H9 (cell line): Measurements from ENCODE around the gene GPLD1. TPM values are rescaled to one million over a fixed set of nuclear protein-coding genes. Genes with fewer than 3 reads are reported as not detected.

Experiments
- DNase-seq: peaks from one replicate; pipeline ENCODE4 v3.0.0-alpha.2; 2017
- H2AFZ ChIP-seq: one replicate; pipeline ENCODE4 v1.6.1; 2013; ENCODE audit warnings: mild to moderate bottlenecking, low read length, control low read depth, moderate library complexity
- H2AK5ac ChIP-seq: 2 replicates; pipeline ENCODE4 v1.6.1; 2013; ENCODE audit warnings: low read length, control low read depth, mixed read lengths; ENCODE audit not compliant: insufficient read length
- H2BK120ac ChIP-seq: one replicate; pipeline ENCODE4 v1.6.1; 2013; ENCODE audit warnings: low read depth, mild to moderate bottlenecking, low read length, control low read depth, inconsistent platforms; ENCODE audit not compliant: poor library complexity, severe bottlenecking
- H2BK12ac ChIP-seq: 2 replicates; pipeline ENCODE4 v1.6.1; 2013; ENCODE audit warnings: low read length, control low read depth, mixed read lengths, low read depth; ENCODE audit not compliant: insufficient read length
- H2BK15ac ChIP-seq: 2 replicates; pipeline ENCODE4 v1.6.1; 2013; ENCODE audit warnings: low read depth, low read length, control low read depth
- H2BK20ac ChIP-seq: one replicate; pipeline ENCODE4 v1.6.1; 2013; ENCODE audit warnings: low read depth, mild to moderate bottlenecking, low read length, control low read depth, inconsistent platforms; ENCODE audit not compliant: poor library complexity, severe bottlenecking
- H2BK5ac ChIP-seq: 2 replicates; pipeline ENCODE4 v1.6.1; 2013; ENCODE audit warnings: low read length, control low read depth, mixed read lengths; ENCODE audit not compliant: insufficient read length
- H3K14ac ChIP-seq: 2 replicates; pipeline ENCODE4 v1.6.1; 2013; ENCODE audit warnings: low read length, control low read depth; ENCODE audit not compliant: insufficient read depth
- H3K18ac ChIP-seq: 2 replicates; pipeline ENCODE4 v1.6.1; 2013; ENCODE audit warnings: low read depth, mild to moderate bottlenecking, mixed read lengths, low read length, control low read depth; ENCODE audit not compliant: insufficient read length
- H3K23ac ChIP-seq: 2 replicates; pipeline ENCODE4 v1.6.1; 2013; ENCODE audit warnings: low read length, control low read depth, mixed read lengths, low read depth; ENCODE audit not compliant: insufficient read length
- H3K23me2 ChIP-seq: 2 replicates; pipeline ENCODE4 v1.6.1; 2013; ENCODE audit warnings: low read depth, mild to moderate bottlenecking, mixed read lengths, low read length, control low read depth; ENCODE audit not compliant: insufficient read length, poor library complexity, severe bottlenecking
- H3K27ac ChIP-seq: 2 replicates; pipeline ENCODE4 v1.5.1; 2013; ENCODE audit warnings: low read length, control low read depth, mixed read lengths, low read depth; ENCODE audit not compliant: insufficient read length
- H3K27me3 ChIP-seq: 2 replicates; pipeline ENCODE4 v1.6.1; 2013; ENCODE audit warnings: low read length, control low read depth, inconsistent platforms; ENCODE audit not compliant: insufficient read depth
- H3K4ac ChIP-seq: 2 replicates; pipeline ENCODE4 v1.6.1; 2013; ENCODE audit warnings: low read depth, mild to moderate bottlenecking, control low read depth, inconsistent platforms, low read length, moderate library complexity
- H3K4me1 ChIP-seq: 2 replicates; pipeline ENCODE4 v1.6.1; 2013; ENCODE audit warnings: low read length, control low read depth, inconsistent platforms; ENCODE audit not compliant: insufficient read depth
- H3K4me2 ChIP-seq: 2 replicates; pipeline ENCODE4 v1.6.1; 2013; ENCODE audit warnings: low read length, control low read depth, mixed read lengths; ENCODE audit not compliant: insufficient read length, insufficient read depth
- H3K56ac ChIP-seq: 2 replicates; pipeline ENCODE4 v1.6.1; 2013; ENCODE audit warnings: low read depth, mild to moderate bottlenecking, mixed read lengths, low read length, control low read depth; ENCODE audit not compliant: insufficient read length
- H3K79me1 ChIP-seq: 2 replicates; pipeline ENCODE4 v1.6.1; 2013; ENCODE audit warnings: low read depth, mild to moderate bottlenecking, moderate library complexity, low read length, control low read depth, inconsistent platforms; ENCODE audit not compliant: insufficient read depth, poor library complexity, severe bottlenecking
- H3K79me2 ChIP-seq: 2 replicates; pipeline ENCODE4 v1.6.1; 2013; ENCODE audit warnings: low read length, control low read depth, inconsistent platforms; ENCODE audit not compliant: insufficient read depth
- H3K9ac ChIP-seq: 2 replicates; pipeline ENCODE4 v1.6.1; 2013; ENCODE audit warnings: low read length, control low read depth, mixed read lengths; ENCODE audit not compliant: insufficient read length; ENCODE audit errors: extremely low read depth
- H3K9me3 ChIP-seq: one replicate; pipeline ENCODE4 v1.6.1; 2013; ENCODE audit warnings: low read depth, low read length, inconsistent platforms; ENCODE audit not compliant: control insufficient read depth
- H3T11ph ChIP-seq: one replicate; pipeline ENCODE4 v1.6.1; 2013; ENCODE audit warnings: mild to moderate bottlenecking, low read length, control low read depth, inconsistent platforms
- H4K20me1 ChIP-seq: one replicate; pipeline ENCODE4 v1.6.1; 2013; ENCODE audit not compliant: control insufficient read depth, insufficient read length, insufficient read depth
- H4K5ac ChIP-seq: 2 replicates; pipeline ENCODE4 v1.6.1; 2013; ENCODE audit warnings: low read depth, mild to moderate bottlenecking, mixed read lengths, low read length, control low read depth; ENCODE audit not compliant: insufficient read length
- H4K8ac ChIP-seq: replicated peaks from 2 replicates; pipeline ENCODE4 v1.6.1; 2013; ENCODE audit warnings: low read length, control low read depth, mixed read lengths, low read depth; ENCODE audit not compliant: insufficient read length
- H4K91ac ChIP-seq: 2 replicates; pipeline ENCODE4 v1.6.1; 2013; ENCODE audit warnings: low read depth, mild to moderate bottlenecking, moderate library complexity, mixed read lengths, low read length, control low read depth; ENCODE audit not compliant: insufficient read length
- H3K27ac Mint-ChIP-seq, 3 experiments: 2 replicates in 2 of 3; 3 replicates in 1 of 3; pipeline ENCODE4 v1.8.0; 2020 to 2021; ENCODE audit warnings: mixed read lengths in 3 of 3, mild to moderate bottlenecking in 1 of 3, moderate library complexity in 1 of 3
- H3K27me3 Mint-ChIP-seq: 2 replicates; pipeline ENCODE4 v1.8.0; 2021; ENCODE audit warnings: low read depth, mild to moderate bottlenecking, moderate library complexity, mixed read lengths
- H3K36me3 Mint-ChIP-seq, 3 experiments: 2 replicates in 2 of 3; 3 replicates in 1 of 3; pipeline ENCODE4 v1.8.0; 2020 to 2021; ENCODE audit warnings: low read depth in 3 of 3, mixed read lengths in 3 of 3; ENCODE audit not compliant: insufficient read depth in 1 of 3
- H3K4me1 Mint-ChIP-seq, 2 experiments: 2 replicates each; pipeline ENCODE4 v1.8.0; 2020; ENCODE audit warnings: mixed read lengths in 2 of 2
- H3K4me3 Mint-ChIP-seq, 2 experiments: 2 replicates in 1 of 2; 3 replicates in 1 of 2; pipeline ENCODE4 v1.8.0; 2020 to 2021; ENCODE audit warnings: mild to moderate bottlenecking in 2 of 2, mixed read lengths in 2 of 2, moderate library complexity in 1 of 2
- H3K9me3 Mint-ChIP-seq, 2 experiments: 2 replicates in 1 of 2; 3 replicates in 1 of 2; pipeline ENCODE4 v1.8.0; 2020; ENCODE audit warnings: mild to moderate bottlenecking in 2 of 2, mixed read lengths in 2 of 2, moderate library complexity in 1 of 2
- WGBS: extraction: QIAGEN DNeasy Blood & Tissue Kit; methylation state at CpG from one replicate; pipeline ENCODE4 v1.1.7; 2013; ENCODE audit warnings: missing lambda C conversion rate, low lambda C conversion rate, mixed read lengths; ENCODE audit not compliant: insufficient read length; ENCODE audit errors: extremely low coverage; 5-methylcytosine and 5-hydroxymethylcytosine counted together
- total RNA-seq: library from RNA; stranded (reverse); gene quantifications from 2 replicates; pipeline ENCODE4 v1.2.1, GENCODE V29; 2021
- TF ChIP-seq, protein P1 (sequence below): fragments of 200-600 bp; sonication (generic); conservative IDR thresholded peaks from 3 replicates; pipeline ENCODE4 v1.8.0; 2021; ENCODE audit warnings: antibody characterized with exemption, mild to moderate bottlenecking

Gene GPLD1
- total RNA-seq, 1 experiment from 2014 or later: 8.0 TPM

DNA sequence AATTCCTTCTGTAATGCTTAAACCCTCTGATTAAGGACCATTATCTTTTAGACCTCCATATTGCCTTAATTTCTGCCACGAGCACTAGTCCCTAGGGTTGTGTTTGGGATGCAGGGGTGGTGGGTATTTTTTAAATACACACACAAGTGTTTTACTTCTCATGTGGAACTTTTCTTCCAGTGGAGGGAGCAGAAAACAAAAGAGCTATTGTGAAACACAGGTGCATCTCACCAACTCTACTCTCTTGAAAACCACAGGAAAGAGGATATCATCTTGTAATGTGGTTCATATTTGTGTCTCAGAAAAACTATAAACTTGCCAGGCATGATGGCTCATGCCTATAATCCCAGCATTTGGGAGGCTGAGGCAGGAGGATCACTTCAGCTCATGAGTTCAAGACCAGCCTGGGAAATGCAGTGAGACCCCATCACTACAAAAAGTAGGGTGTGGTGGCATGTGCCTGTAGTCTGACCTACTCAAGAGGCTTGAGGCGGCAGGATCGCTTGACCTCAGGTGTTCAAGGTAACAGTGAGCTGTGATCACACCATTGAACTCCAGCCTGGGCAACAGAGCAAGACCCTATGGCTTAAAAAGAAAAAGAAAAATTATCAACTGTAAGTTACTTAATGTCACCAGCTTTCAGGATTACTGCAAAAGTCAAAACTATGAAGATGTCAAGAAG is 49.4 kb downstream of the GPLD1 start:
- Histone ChIP-seq H3K9me3 (no peaks in the 10 kb centered on the region), H3K14ac (no peak overlapping the region), H2BK20ac (no peak overlapping the region), H3K56ac (no peak overlapping the region), H3K23ac (no peak overlapping the region), H3K23me2 (no peaks in the 10 kb centered on the region), H4K20me1 (no peaks in the 10 kb centered on the region), H2AK5ac (no peak overlapping the region), H3K79me1 (no peaks in the 10 kb centered on the region), H3K9ac (no peak overlapping the region), H3K18ac (no peak overlapping the region), H2BK15ac (no peak overlapping the region), H3K27me3 (no peaks in the 10 kb centered on the region), H2AFZ (no peak overlapping the region), H3K4ac (no peak overlapping the region), H3K4me1 (no peaks in the 10 kb centered on the region), H3K4me2 (no peak overlapping the region), H4K8ac (no peak overlapping the region), H3T11ph (no peak overlapping the region), H4K91ac (no peak overlapping the region), H2BK5ac (no peak overlapping the region), H2BK120ac (no peak overlapping the region), H3K79me2 (no peaks in the 10 kb centered on the region), H4K5ac (no peak overlapping the region), H2BK12ac (no peak overlapping the region), H3K27ac (no peak overlapping the region)
- Mint-ChIP-seq H3K4me3 (no peak overlapping the region), H3K36me3 (peaks cover 0 to 2% (median 0%) of the 10 kb centered on the region in 3 experiments; a peak in 2 of 7 replicates), H3K4me1 (no peaks in the 10 kb centered on the region), H3K27me3 (no peaks in the 10 kb centered on the region), H3K9me3 (no peaks in the 10 kb centered on the region), H3K27ac (peak overlapping the region in 1 of 3 experiments; percentile 30; a peak in 1 of 7 replicates)
- DNase-seq: no peak
- TF ChIP-seq, protein P1, sequence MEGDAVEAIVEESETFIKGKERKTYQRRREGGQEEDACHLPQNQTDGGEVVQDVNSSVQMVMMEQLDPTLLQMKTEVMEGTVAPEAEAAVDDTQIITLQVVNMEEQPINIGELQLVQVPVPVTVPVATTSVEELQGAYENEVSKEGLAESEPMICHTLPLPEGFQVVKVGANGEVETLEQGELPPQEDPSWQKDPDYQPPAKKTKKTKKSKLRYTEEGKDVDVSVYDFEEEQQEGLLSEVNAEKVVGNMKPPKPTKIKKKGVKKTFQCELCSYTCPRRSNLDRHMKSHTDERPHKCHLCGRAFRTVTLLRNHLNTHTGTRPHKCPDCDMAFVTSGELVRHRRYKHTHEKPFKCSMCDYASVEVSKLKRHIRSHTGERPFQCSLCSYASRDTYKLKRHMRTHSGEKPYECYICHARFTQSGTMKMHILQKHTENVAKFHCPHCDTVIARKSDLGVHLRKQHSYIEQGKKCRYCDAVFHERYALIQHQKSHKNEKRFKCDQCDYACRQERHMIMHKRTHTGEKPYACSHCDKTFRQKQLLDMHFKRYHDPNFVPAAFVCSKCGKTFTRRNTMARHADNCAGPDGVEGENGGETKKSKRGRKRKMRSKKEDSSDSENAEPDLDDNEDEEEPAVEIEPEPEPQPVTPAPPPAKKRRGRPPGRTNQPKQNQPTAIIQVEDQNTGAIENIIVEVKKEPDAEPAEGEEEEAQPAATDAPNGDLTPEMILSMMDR: no peak
- WGBS: no CpG with 5 or more reads among the region's 3 CpGs
